Prostate gland (tissue), 2 donors: ENCODE results near the gene RBM24. TPM values are rescaled to one million over a fixed set of nuclear protein-coding genes. Genes with fewer than 3 reads are reported as not detected.

Experiments
- DNase-seq: peaks from one replicate; pipeline ENCODE4 v3.0.0-alpha.2; 2019; ENCODE audit warnings: low spot score
- H3K27ac ChIP-seq, 2 donors: fragments of 200-600 bp; sonication (generic); 2 replicates each; pipeline ENCODE4 v1.5.1; 2017 to 2019
- H3K27me3 ChIP-seq: fragments of 200-600 bp; sonication (generic); replicated peaks from 2 replicates; pipeline ENCODE4 v1.5.1; 2019; ENCODE audit not compliant: insufficient read depth
- H3K36me3 ChIP-seq, 2 donors: fragments of 200-600 bp; sonication (generic); 1 replicate in 1 of 2; 2 replicates in 1 of 2; pipeline versions ENCODE4 v1.5.1 to v1.8.1; 2017 to 2019
- H3K4me1 ChIP-seq: fragments of 200-600 bp; sonication (generic); replicated peaks from 2 replicates; pipeline ENCODE4 v1.5.1; 2019
- H3K4me3 ChIP-seq, 2 donors: fragments of 200-600 bp; sonication (generic); 2 replicates each; pipeline ENCODE4 v1.5.1; 2017 to 2019
- H3K9me3 ChIP-seq: fragments of 200-600 bp; sonication (generic); 2 replicates; pipeline ENCODE4 v1.5.1; 2017
- POLR2A ChIP-seq: fragments of 450-650 bp; IDR thresholded peaks from one replicate; pipeline ENCODE4 v1.6.1; 2016; ENCODE audit warnings: antibody characterized with exemption, mild to moderate bottlenecking
- POLR2AphosphoS5 ChIP-seq: sonication (generic); formaldehyde crosslinking; IDR thresholded peaks from one replicate; pipeline ENCODE4 v1.6.1; 2017; ENCODE audit warnings: antibody characterized with exemption
- WGBS: methylation state at CpG from one replicate; pipeline ENCODE4 v1.1.5; 2018; 5-methylcytosine and 5-hydroxymethylcytosine counted together
- intact Hi-C: fragments of 100-400 bp; cut with DNase I; formaldehyde crosslinking; loops from one replicate; pipeline ENCODE4 v1.14.2; 2022
- total RNA-seq, 2 donors: library from RNA; depleted of rRNA; stranded (reverse); fragments of >200 nt; gene quantifications; one replicate each; pipeline ENCODE4 v1.1.0, GENCODE V29; 2016
- TF ChIP-seq, protein P1 (sequence below), 4 experiments: fragments of 200-600 bp in 2 of 4; fragments of 450-650 bp in 2 of 4; sonication (generic) in 2 of 4; IDR thresholded peaks; 1 replicate in 3 of 4; 2 replicates in 1 of 4; pipeline ENCODE4 v1.5.1; 2016 to 2019; ENCODE audit warnings: antibody characterized with exemption in 4 of 4, mild to moderate bottlenecking in 2 of 4, moderate library complexity in 2 of 4

Gene RBM24
- total RNA-seq, 2 donors from 2014 or later = 4.4 to 13.8 TPM

DNA sequence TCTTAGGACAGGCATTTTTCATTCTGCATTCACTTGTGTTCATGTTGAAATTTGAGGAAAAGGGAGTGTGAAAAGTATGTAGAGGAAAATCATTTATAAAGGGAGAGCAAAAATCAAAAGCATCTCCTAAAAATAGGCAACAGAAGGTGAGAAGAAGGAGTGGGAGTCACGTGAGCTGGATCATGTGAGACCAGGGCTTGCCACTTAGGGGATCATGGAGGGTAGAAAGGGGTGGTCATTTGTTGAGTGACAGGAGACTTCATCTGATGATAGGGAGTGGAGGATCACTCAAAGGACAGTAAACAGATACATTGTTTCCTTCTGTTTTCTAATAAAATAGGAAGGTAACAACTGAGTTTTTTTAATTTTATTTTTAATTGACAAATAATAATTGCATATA lies 17.1 kb downstream of the RBM24 start:
- intact Hi-C loops = no loop called here

DNA sequence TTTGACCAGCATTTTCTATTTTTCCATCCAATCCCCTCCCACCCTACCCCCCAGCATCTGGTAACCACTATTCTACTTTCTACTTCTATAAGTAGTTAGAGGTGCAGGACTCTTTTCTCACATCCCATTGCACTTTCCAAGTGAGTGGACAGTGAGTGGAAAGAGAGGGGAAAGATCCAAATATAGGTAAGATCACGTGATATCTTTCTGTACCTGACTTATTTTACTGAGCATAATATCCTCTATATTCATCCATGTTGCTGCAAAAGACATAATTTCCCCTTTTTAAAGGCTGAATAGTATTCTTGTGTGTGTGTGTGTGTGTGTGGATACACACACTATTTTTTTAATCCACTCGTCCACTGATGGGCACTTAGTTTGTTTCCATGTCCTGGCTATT lies 18.1 kb downstream of the RBM24 start:
- H3K36me3 ChIP-seq = no peaks in the 10 kb centered on the region
- WGBS = 92% methylated on average over 2 of the region's 2 CpGs
- no peaks in the 10 kb centered on the region for H3K9me3 ChIP-seq
- DNase-seq = no peak
- no peaks in the 10 kb centered on the region for H3K4me1 ChIP-seq
- TF ChIP-seq POLR2A (no peak), POLR2AphosphoS5 (no peak)
- TF ChIP-seq, protein P1, sequence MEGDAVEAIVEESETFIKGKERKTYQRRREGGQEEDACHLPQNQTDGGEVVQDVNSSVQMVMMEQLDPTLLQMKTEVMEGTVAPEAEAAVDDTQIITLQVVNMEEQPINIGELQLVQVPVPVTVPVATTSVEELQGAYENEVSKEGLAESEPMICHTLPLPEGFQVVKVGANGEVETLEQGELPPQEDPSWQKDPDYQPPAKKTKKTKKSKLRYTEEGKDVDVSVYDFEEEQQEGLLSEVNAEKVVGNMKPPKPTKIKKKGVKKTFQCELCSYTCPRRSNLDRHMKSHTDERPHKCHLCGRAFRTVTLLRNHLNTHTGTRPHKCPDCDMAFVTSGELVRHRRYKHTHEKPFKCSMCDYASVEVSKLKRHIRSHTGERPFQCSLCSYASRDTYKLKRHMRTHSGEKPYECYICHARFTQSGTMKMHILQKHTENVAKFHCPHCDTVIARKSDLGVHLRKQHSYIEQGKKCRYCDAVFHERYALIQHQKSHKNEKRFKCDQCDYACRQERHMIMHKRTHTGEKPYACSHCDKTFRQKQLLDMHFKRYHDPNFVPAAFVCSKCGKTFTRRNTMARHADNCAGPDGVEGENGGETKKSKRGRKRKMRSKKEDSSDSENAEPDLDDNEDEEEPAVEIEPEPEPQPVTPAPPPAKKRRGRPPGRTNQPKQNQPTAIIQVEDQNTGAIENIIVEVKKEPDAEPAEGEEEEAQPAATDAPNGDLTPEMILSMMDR (IDR thresholded peaks at IDR 0.05) = no peak
- no peak overlapping the region for H3K4me3 ChIP-seq
- H3K27ac ChIP-seq = no peak overlapping the region
- intact Hi-C loops = no loop called here
- H3K27me3 ChIP-seq = no peaks in the 10 kb centered on the region

More for the DNA sequence above, 17.1 kb downstream of the RBM24 start:
- no peaks in the 10 kb centered on the region for H3K36me3 ChIP-seq
- H3K9me3 ChIP-seq = no peaks in the 10 kb centered on the region
- H3K4me3 ChIP-seq = no peak overlapping the region
- TF ChIP-seq, protein P1 (IDR thresholded peaks at IDR 0.05) = no peak
- TF ChIP-seq POLR2AphosphoS5 (no peak), POLR2A (no peak)
- no peaks in the 10 kb centered on the region for H3K4me1 ChIP-seq
- H3K27me3 ChIP-seq = no peaks in the 10 kb centered on the region
- DNase-seq = no peak
- H3K27ac ChIP-seq = no peak overlapping the region
- WGBS = 69% methylated on average over 1 of the region's 1 CpG

GRCh38 chr6:17299750-17300149 lies 18.6 kb downstream of the RBM24 start:
- no peak for DNase-seq
- Histone ChIP-seq H3K4me1 (no peaks in the 10 kb centered on the region), H3K4me3 (no peak overlapping the region), H3K9me3 (no peaks in the 10 kb centered on the region), H3K36me3 (no peaks in the 10 kb centered on the region), H3K27ac (no peak overlapping the region), H3K27me3 (no peaks in the 10 kb centered on the region)
- no peak for TF ChIP-seq POLR2AphosphoS5
- TF ChIP-seq POLR2A = no peak
- TF ChIP-seq, protein P1 (IDR thresholded peaks at IDR 0.05) = no peak
- intact Hi-C loops = no loop called here
- 91% methylated on average over 1 of the region's 1 CpG for WGBS

DNA sequence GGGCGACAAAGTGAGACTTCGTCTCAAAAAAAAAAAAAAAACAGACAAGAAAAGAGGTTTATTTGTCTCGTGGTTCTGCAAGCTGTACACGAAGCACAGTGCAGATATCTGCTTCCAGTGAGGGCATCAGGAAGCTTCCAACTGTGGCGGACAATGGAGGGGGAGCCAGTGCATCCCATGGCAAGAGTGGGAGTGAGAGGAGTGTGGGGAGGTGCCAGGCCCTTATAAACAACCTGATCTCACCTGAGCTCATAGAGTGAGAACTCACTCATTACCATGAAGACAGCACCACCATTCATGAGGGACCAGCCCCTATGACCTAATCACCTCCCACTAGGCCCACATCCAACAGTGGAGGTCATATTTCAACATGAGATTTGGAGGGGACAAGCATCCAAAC lies 19.5 kb downstream of the RBM24 start:
- 94% methylated on average over 5 of the region's 5 CpGs for WGBS

GRCh38 chr6:17303444-17303843 lies 22.3 kb downstream of the RBM24 start:
- H3K9me3 ChIP-seq = no peaks in the 10 kb centered on the region
- no peak for DNase-seq
- no peaks in the 10 kb centered on the region for H3K36me3 ChIP-seq
- intact Hi-C loops = no loop called here
- 89% methylated on average over 2 of the region's 2 CpGs for WGBS
- no peak overlapping the region for H3K27ac ChIP-seq
- H3K4me1 ChIP-seq = no peaks in the 10 kb centered on the region
- H3K27me3 ChIP-seq = no peaks in the 10 kb centered on the region
- no peak overlapping the region for H3K4me3 ChIP-seq
- TF ChIP-seq POLR2AphosphoS5 = no peak
- TF ChIP-seq, protein P1 (IDR thresholded peaks at IDR 0.05) = no peak
- TF ChIP-seq POLR2A = no peak

More for the DNA sequence above, 19.5 kb downstream of the RBM24 start:
- H3K4me1 ChIP-seq = no peaks in the 10 kb centered on the region
- no peak overlapping the region for H3K4me3 ChIP-seq
- no peak overlapping the region for H3K27ac ChIP-seq
- intact Hi-C loops = no loop called here
- H3K36me3 ChIP-seq = no peaks in the 10 kb centered on the region
- H3K9me3 ChIP-seq = no peaks in the 10 kb centered on the region
- H3K27me3 ChIP-seq = no peaks in the 10 kb centered on the region
- no peak for DNase-seq
- TF ChIP-seq POLR2A (no peak), POLR2AphosphoS5 (no peak)
- TF ChIP-seq, protein P1 (IDR thresholded peaks at IDR 0.05) = no peak
